Endothelial cell of umbilical vein (primary cell): Measurements from ENCODE around the gene MRO.

ENCODE experiments used
- POLR2A ChIP-seq: IDR thresholded peaks from 2 replicates; pipeline ENCODE4 v1.6.1; 2012; ENCODE audit warnings: low read depth, mild to moderate bottlenecking, control low read depth, low read length
- TF ChIP-seq, protein P1 (sequence below), 2 donors: IDR thresholded peaks; 1 replicate in 1 of 2; 2 replicates in 1 of 2; pipeline ENCODE4 v1.5.1; 2011; ENCODE audit warnings: low read length in 2 of 2, mild to moderate bottlenecking in 2 of 2, moderate library complexity in 2 of 2, control low read depth in 1 of 2, inconsistent platforms in 1 of 2, low read depth in 1 of 2; ENCODE audit not compliant: insufficient read depth in 1 of 2; ENCODE audit errors: extremely low read depth in 1 of 2

DNA sequence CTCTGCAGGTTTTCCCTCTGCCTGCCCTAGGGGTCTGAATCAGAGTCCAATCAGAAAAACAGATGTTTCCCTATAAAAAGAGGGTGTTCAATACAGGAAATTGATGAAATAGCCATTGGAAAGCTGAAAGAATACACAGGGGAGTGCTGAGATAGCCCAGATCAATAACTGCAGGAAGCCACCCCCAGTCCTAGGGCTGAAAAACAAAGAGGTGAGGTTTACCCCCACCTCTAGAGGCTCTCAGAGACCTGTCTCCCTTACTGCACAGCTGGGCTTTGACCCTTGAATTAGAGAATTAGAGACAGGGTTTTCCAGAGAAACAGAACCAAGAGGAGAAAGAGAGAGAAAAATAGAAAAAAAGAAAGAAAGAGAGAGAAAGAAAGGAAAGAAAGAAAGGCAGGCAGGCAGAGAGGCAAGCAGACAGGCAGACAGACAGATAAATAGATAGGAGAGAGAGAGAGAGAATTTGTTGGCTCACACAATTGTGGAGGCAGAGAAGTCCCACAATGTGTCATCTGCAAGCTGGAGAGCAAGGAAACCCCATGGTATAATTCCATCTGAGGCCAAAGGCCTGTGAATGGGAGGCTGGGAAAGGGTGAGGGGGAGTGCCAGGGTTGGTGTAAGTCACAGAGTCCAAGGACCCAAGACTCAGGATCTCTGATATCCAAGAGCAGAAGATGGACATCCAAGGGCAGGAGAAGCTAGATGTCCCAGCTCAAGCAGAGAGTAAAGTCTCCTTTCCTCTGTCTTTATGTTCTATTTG, 40.2 kb upstream of the MRO start:
- TF ChIP-seq, protein P1, sequence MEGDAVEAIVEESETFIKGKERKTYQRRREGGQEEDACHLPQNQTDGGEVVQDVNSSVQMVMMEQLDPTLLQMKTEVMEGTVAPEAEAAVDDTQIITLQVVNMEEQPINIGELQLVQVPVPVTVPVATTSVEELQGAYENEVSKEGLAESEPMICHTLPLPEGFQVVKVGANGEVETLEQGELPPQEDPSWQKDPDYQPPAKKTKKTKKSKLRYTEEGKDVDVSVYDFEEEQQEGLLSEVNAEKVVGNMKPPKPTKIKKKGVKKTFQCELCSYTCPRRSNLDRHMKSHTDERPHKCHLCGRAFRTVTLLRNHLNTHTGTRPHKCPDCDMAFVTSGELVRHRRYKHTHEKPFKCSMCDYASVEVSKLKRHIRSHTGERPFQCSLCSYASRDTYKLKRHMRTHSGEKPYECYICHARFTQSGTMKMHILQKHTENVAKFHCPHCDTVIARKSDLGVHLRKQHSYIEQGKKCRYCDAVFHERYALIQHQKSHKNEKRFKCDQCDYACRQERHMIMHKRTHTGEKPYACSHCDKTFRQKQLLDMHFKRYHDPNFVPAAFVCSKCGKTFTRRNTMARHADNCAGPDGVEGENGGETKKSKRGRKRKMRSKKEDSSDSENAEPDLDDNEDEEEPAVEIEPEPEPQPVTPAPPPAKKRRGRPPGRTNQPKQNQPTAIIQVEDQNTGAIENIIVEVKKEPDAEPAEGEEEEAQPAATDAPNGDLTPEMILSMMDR (IDR thresholded peaks at IDR 0.05; ENCODE audit: extremely low read depth in 1 of 2, insufficient read depth in 1 of 2, low read depth in 1 of 2, low read length in 2 of 2): no peak
- TF ChIP-seq POLR2A: no peak
